Activated CD4-positive, alpha-beta T cell treated with anti-CD3 and anti-CD28 coated beads, Interleukin-2, amount 50 U/mL, for 4 hours (primary cell): ENCODE data around the gene RAP2A.

Experiments
- DNase-seq, 2 experiments: peaks; one replicate each; pipeline ENCODE4 v3.0.0-alpha.2; 2020

Gene RAP2A

DNA sequence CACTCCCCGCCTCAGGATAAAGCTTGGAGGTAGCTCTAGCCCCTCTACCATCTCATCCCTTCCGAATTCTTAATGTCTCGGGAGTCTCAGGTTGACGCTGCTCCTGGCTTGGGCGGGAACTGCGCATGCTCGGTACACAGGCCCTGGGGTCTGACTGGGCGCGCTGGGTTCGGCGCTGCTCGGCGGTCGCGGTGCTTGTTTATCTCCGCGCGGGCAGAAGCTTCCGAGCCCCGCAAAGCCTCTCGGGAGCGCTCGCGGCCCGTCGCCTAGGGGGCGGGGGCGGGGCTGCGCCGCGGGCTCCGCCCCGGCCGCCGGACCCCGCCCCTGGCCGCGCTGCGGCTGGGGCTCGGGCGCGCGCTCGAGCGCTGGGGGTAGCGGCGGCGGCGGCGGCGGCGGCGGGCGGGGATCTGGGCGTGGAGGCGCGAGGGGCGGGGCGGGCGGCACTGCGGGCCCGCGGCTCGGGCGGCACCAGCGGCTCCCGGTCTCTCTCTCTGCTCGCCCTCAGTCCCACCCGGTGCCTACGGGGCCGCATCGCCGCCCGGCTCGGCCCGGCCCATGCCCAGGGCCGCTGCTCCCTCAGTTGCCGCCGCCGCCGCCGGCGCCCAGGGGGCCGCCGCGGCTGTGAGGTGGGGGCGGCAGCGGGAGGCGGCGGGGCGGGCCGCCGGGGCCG, at the start of gene RAP2A:
TSS of gene RAP2A (plus strand) at position 443 of the 670 bp plus-strand sequence. CDS start 302 bp downstream, outside the sequence.
- DNase-seq, result peak; percentile 82 to 88

DNA sequence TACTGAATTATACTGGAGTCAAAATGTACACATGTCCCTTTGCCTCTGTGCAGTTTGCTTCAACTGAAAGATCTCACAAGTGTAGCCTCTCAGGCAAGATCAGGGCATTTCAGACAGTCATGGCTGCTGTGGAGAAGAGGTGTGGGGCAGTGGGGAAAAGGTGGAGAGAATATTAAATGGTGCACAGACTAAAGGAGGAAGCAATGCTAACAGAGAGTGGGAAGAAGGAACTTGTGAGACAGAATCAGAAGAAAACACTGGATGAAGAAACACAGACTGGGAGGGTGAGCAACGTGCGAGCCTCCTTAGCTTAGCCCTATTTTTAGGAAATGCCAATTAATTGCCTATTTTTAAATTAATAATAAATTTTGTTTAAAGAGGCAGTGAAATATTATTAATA, 49.6 kb upstream of the RAP2A start:
- DNase-seq, result no peak

DNA sequence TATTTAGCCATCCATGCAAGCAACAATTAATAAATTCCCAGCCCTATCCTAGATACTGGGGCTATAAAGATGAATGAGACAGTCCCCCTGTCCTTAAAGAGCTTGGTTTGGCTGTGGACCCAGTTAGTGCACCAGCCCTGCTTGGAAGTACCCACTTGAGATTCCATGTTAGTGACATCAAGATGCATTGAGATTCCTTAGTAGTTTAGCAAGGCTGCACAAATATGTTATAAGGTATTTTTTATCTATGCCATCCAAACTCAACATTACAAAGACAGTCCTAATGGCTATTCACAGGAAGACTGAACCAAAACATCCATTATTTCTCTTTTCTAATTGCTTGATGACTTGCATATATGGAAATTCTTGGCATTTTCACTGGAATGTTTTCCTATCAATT, 48.8 kb upstream of the RAP2A start:
- no peak for DNase-seq

DNA sequence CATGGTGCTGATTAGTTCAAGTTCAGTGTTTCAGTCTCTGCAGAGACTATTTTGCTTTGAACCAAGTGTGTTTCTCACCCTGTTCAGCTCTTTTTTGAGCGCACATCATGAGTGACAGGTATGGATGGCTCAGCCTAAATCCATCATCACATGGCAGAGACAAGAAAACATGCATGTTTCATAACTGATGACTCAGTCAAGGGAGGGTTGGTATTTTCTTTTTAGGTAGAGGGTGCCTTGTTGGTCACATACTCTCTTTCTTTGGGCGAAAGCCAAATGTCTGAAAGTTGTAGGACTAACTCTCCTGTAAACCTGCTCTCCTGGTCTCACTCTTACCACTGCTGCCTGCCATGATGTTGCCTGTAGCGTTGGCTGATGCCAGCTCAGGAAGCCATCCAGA, 48.1 kb upstream of the RAP2A start:
- DNase-seq, result no peak

DNA sequence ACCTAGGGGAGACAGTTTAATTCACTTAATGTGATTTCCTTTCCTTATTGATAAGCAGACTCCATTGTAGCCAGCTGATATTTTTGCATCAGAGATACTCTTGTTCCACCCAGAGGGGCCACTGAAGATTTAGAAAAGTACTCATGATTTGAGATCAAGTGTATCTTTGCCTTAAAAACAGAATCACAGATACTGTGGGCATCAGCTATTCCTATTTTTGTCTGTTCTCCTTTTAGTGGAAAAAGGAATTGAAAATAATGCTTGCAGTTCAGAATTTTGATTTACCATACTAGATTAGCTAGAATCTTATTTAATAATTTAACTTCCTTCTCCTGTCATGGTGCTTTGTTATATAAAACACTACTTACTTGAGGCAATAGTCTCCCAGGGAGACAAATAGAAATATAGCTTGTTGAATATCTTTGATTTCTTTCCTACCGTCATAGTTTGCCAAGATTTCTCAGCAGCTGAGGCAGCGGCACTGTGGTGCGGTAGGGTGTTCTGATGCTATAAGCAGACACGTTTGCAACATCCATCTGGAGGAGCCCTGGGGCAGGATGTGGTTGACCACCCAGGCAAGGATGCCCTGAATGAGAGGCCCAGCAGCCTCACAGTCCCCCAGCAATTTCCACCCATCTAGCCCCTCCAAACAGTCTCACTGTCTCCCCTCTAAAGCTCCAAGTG, 47.0 kb upstream of the RAP2A start:
- DNase-seq, result no peak

DNA sequence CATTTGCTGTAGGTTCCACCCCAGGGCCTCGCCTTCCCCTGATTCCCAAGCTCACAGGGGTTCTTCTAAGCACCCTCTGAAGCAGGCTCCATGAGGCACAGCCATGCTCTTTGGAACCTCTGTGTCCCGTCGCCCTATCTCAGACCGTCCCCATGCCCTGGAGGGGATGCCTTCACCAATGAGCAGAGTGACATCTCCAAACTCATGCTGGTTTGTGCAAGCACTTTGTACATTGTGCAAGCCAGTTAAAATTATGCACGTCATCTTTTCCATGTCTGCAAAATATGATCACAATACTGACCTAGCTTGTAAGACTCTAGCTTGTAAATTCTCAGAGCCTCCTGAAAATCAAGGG, 46.5 kb upstream of the RAP2A start:
- no peak for DNase-seq

DNA sequence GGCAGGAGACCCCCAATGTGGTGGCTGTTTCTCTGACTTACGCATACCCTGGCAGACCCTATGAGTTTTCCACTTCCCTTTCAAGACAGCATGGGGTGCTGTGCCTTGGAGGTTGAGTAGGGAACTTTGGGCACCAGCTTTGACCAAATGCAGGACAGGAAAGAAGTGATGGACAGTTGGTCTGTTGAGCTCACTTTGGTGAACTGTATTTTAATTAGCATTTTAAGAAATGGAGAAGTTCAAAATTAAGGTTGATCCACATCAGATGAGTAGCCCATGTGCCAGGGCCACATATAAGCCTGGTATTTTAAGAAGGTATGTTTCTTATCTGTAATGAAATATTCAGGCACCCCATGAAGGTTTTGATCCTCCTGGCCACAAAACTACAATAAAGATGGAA, 46.1 kb upstream of the RAP2A start:
- DNase-seq, result no peak

DNA sequence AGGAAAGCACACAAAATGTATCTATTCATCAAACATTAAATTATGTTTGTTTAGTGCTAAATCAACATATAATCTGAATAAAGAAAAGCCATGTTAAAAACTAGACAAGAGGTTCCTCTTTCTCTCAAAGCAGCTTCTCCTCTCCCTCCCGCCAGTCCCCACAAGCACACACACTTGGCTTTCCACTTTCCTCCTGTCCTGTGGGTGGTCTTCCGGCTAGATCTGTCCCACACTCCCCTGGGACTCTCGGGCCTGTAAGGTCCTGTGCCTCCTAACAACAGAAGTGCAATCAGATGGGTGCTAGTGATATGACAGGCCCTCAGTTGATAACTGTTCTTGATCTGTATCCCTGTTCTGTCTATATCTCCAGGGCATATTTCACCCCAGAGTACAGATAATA, 45.6 kb upstream of the RAP2A start:
- DNase-seq, result no peak

DNA sequence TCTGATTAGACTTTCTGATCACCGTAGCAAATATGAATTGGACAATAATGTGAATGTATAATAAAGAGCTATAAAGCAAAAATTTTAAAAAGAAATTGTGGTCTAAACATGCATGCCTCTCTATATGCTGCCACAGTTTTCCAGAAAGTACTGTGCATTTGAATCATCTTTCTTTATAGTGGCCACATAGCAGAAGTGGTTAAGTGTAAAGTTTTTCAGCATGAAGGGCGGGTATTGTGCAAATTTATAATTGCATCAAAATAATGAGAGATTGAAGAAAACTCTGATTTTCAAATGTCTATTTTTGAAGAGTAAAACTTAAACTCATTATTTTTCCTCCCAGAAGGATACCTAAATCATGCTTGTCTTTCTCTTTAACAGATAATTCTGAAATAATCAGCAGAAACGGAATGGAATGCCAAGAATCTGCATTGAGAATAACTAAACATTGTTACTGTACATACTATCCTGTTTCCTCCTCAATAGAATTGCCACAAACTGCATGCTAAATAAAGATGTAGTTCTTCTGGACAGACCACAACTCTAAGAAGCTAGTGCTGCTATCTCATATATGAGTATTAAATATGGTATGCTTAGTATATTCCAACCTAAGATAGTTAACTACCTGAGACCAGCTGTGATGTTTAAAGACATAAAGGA, 42.9 kb upstream of the RAP2A start:
- no peak for DNase-seq

DNA sequence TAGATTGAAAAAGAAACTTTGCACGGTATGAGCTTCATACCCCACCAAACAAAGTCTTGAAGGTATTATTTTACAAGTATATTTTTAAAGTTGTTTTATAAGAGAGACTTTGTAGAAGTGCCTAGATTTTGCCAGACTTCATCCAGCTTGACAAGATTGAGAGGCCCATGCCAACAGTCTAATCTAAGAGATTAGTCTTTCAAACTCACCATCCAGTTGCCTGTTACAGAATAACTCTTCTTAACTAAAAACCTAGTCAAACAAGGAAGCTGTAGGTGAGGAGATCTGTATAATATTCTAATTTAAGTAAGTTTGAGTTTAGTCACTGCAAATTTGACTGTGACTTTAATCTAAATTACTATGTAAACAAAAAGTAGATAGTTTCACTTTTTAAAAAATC, 41.9 kb upstream of the RAP2A start:
- no peak for DNase-seq

DNA sequence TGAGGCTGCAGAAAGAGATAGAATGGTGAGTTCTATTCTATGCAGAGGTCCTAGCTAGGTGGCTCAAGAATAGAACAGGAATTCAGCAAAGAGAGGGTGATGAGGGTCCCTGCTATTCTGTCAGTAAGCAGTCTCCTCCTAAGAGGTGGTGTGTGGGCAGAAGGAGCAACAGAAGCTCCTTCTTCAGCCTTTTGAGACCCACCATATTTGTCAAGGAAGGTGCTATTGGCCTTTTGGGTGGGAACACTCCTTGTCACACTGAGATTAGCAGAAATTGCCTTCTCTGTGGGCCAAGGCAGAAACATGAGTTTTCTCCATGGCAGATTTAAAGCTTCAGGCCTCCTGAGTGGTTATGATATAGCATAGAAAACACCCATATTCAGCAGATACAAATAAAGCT, 39.4 kb upstream of the RAP2A start:
- DNase-seq, result no peak

DNA sequence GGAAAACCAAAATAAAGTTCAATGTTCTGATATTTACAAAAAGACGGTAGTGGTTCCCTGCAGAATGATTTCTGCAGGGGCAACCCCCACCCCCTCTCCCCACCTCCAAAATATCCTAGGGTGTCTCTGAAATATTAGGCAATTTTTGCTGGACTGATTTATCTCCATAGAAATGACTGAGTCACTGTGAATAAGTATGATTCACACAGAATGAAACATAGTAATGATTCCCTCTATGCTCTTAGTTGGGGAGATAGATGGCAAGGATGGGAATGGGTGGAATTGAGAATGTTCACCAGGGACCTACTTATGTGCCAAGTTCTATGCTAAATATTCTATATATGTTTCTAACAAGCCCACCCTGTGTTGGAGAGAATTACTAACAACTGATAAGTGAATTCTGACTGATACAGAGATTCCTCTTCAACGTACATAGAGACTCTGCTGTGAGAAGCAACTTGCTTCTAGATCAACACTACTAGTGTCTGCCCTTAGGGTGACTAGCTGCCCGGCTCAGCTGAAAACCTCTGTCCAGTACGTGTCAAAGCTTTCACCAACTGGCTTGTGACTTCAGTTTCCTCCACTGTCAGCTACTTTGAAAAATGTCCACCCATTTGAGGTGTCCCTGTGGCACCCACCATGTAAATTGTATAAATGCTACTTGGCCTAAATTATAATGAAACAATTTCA, 38.4 kb upstream of the RAP2A start:
- DNase-seq, result no peak

DNA sequence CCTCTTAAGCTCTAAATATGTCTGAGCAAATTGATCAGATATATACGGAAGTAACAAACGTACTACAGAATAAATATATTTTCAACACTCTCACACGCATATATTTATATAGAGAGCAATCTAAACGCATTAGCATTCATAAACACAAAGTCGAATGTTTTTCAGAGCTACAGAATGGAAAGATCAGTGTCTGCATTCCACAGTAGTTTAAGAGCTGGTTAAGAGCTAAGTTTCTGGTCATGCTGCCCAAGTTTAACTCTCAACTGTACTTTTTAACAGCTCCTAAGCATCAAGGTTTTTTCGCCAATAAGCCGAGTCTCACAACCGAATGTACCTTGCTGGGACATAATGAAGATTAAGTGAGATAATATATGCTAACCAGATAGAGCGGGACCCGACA, 36.7 kb upstream of the RAP2A start:
- no peak for DNase-seq

DNA sequence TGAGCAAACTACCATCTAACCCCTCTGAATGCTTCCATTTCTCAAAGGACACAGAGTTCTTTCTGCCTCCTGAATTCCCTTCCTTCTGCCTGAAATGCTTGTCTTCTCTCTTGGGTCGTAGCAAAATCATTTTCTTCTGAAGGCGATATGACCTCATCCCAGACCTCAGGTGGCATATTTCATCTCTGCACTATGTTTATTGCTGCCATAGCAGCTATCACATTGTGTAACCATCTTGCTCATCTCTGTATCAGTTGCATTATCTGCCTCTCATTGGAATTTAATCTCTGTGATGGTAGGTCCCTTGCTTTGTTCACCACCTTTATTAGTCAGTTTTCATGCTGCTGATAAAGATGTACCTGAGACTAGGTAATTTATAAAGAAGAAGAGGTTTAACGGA, 32.5 kb upstream of the RAP2A start:
- DNase-seq, result no peak

DNA sequence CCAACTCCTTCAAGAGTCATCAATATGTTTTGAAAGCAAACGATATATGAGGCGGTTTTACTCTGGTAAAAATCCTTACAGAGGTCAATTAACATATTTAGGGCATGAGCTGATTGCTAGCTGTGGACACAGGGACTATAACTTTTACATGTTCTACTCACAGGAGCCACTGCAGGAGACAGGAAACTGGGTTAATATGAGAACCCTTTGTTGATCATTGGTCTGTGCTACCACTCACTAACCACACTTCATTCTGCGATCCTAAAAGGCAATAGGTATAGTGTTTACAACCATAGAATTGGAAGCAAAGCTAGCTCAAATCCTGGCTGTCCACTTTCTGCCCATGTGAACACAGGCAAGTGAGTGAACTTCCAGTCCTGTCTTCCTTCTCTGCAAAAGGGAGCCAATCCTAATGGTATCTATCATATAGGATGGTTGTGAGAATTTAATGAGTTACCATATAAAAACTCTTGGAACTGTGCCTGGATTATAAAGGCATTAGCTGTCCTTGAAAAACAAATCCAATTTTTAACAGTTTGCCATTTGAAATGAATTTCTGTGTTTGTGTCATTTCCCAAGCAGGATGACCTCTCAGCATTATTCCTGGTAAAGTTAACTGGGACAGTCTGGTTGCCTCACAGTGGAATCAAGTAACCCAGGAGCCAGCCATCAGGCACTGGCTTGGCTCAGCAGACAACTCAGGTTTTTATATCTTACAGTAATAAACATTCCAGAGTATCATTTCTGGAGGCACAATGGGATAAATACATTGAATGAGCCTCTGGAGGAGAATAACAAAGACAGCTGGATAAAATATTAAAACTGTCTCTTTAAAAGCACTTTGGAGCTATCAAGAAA, 29.8 kb upstream of the RAP2A start:
- DNase-seq, result no peak

DNA sequence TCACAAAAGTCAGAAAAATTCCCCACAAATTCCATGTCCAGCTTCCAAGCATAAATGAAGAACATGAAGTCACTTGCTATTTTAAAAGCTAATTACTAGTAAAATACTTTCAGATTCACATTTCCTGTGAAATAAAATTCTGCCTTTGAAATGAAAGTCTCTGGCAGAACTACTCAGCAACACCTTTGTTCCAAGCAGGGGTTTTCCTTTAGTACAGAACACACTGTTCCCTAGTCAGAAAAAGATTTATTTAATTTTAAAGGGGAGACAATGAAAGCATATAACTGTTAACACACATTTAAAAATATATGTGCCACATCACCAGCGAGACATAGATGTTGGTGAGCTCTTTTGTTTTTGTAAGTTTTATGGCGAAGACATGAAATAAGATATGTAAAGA, 26.4 kb upstream of the RAP2A start:
- no peak for DNase-seq

DNA sequence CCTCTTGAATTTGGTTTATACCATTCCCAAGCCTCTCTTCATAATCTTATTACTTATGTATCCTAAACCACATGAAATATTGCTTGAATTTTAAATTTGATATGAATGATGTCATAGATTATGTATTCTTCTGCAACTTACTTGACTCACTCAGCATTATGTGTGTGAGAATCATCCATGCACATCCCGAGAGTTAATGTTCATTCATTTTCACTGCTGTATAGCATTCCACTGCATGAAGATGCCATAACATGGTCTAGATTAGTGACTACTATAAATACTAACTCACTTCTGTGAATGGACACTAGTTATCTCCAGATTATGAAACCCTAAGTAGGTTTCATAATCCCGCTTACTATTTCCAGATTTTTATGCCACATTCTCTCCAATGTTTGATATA, 25.0 kb upstream of the RAP2A start:
- DNase-seq, result no peak

DNA sequence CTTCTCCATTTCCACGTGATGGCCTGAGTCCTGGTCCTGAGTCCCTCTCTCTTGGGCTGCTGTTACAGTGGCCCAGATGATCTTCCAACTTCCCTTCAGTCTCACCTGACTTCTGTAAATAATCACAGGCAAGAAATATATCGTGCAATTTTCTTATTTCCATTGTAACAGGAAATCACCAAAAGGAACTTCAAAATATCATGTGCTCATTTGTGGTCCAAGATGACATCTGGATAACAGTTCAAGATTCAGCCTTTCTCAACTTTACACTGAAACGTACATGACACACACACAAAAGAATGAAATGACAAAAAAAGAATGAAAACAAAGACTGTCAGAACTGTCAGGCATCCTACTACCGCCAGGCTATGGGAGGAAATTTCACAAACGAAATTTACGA, 22.0 kb upstream of the RAP2A start:
- DNase-seq, result no peak

DNA sequence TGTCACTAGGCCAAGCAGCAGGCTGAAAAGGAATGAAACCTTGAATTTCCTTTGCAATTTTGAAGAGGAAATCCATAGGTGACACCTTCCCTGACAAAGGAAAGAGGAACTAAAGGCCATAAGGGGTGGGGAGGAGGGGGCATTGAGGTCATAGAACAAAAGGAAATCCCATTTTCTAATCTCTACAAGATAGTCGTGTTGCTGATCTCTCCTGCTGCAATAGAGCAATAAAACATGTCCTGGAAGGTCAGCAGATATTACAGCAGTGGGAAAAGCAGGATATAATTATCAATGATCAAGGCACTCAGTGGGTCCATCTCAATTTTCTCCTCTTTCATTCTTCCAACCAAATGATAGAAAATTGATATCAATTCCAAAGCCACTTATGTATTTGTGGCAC, 20.3 kb upstream of the RAP2A start:
- no peak for DNase-seq

DNA sequence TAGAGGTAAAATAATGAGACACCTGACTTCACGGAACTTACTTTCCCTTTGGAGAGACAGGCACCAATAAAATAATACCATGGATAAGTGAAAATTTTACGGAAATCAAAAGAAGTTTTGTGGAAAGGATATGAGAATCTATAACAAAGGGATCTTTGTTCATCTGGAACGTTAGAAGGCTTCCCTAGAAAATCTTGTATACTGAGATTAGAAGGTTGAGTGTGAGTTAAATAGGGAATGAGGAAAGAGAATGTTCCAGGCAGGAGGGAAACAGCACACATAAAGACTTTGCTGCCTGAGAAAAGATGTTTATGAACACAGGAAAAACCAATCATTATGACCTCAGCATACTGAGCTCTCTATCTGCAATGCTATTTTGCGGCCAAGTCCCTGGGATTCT, 19.6 kb upstream of the RAP2A start:
- DNase-seq, result no peak

DNA sequence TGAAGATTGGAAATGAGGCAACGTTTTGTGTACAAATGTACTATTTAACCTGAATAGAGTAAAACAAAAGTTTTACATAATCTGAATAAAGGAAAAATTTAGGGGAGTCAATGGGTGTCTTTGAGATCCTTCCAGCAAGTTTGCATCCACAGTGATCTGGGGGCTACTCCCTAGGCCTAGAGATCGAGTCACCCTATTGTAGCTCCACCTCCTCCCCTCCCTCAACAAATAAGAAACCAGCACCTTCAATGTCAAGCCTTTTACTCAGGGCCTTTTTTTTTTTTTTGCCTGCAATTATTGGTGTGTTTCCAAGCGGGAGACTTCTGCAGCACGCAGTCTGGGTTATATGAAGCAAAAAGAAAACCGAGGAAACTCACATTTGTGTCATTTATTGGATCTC, 16.3 kb upstream of the RAP2A start:
- DNase-seq, result no peak

DNA sequence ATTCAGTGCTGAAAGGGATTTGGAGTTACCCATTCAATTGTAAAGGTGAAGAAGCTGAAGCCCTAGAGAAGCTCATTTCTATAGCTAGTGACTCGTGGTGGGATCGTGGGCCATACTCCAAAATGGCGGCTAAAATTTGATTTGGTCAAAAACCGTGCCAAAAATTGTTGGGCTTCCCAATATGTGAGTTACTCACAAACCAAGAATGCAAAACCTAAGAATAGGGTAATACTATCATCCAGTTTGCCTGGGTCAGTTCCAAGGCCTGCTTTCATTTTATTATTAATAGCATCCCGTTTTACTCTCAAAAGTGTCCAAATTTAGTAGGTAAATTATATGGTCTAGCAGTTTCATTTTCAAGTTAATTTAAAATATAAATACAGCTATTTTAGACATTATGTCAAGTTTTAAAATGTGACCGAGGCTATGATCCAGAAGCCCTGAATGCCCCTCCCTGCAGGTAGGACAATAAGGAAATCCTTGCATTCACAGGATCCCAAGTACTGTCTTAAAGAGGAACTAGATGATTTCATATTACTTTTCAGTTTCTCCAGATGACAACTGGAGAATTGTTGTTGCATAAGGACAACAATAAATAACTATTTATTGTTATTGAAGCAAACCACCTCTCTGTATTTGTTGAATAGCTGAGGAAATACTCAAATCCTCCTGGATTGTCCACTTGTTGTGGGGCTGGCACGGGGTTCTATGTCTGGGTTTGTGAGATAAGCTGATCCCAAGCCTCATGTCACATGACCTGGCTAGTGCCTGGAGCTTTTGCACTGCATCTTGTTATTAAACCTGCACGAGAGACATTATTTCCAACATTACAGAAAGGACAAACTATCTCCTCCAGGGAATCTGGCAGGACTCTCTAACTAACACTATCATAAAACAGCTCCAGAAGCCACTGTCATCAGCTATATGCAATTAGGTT, 11.6 kb upstream of the RAP2A start:
- no peak for DNase-seq
